HG02852 (cell line): ENCODE measurements around the gene LRFN2.

Experiments used
- ATAC-seq: cut with Tn5 transposase; IDR thresholded peaks from one replicate; pipeline ENCODE4 v1.9.1; 2021; ENCODE audit warnings: mild to moderate bottlenecking, moderate library complexity; ENCODE audit not compliant: unreplicated experiment

LRFN2 gene

GRCh38 chr6:40545954-40546353 lies 41.2 kb downstream of the LRFN2 start:
- ATAC-seq, result no peak

GRCh38 chr6:40543776-40544175 lies 43.4 kb downstream of the LRFN2 start:
- ATAC-seq, result no peak

DNA sequence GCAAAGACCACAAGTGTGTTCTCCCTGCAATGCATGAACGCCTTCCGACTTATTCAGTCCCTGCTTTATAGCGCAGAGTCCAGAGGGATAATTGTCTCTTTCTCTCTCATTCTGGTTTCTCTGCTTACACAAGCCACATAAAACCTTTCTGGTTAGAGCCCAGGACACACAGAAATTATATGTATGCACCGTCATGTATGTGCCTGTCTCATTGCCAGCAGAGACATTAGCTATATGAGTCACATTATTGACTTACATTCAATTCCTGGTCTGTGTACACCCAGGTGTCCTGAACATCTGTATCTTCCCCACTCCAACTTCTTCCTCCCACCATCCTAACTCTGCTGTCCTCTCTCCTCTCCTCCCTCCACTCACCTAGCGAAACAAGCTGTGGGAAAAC lies 44.0 kb downstream of the LRFN2 start:
- no peak for ATAC-seq

DNA sequence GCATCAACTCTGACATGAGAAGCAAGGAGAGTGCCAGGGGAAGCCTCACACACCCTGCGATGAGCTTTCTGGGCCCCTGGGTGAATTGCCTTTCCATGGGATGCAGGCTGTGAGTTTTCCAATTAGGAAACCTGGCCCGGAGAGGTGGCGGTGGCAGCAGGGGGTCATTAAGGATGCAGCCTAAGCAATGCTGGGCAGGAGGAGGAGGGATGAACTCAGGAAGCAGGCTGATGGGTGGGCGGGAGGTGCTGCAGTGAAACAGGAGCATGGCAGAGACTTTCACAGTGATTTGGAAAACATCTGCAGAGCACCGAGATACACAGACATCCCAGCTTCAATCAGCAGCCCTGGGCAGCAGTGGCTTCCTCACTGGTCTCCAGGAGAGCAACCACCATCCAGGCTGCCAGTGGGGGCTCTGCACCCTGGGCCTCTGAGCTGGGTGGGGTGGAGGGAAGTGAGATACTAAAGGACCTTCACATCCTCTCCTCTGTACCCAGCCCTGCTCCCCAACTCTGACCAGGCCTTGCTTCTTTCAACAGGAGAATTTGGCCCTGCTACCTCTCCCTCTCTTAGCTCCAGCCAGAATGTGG lies 44.9 kb downstream of the LRFN2 start:
- no peak for ATAC-seq

GRCh38 chr6:40541556-40542174 lies 45.5 kb downstream of the LRFN2 start:
- no peak for ATAC-seq

GRCh38 chr6:40540790-40541189 lies 46.4 kb downstream of the LRFN2 start:
- ATAC-seq, result no peak

- no peak for ATAC-seq
These were observed 47.3 kb downstream of the LRFN2 start for GRCh38 chr6:40539853-40540252.

DNA sequence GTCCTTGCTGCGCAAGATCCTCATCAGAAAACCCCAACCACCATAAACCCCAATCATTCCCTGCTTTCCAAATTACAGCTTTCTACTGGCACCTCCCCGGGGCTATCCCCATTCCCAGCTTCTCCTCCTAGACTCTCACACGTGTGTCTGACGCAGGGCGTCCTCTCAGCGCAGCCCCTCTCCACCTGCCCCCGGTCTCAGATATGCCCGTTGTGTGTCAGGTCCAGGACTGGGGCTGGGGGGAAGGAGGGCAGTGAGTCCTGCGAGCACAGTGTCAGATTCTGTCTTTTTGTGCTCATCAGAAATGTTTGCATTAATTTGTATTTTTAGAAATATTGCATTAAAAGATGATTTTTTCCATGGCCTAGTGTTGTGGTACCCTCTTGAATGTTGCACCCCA lies 48.6 kb downstream of the LRFN2 start:
- ATAC-seq, result no peak

DNA sequence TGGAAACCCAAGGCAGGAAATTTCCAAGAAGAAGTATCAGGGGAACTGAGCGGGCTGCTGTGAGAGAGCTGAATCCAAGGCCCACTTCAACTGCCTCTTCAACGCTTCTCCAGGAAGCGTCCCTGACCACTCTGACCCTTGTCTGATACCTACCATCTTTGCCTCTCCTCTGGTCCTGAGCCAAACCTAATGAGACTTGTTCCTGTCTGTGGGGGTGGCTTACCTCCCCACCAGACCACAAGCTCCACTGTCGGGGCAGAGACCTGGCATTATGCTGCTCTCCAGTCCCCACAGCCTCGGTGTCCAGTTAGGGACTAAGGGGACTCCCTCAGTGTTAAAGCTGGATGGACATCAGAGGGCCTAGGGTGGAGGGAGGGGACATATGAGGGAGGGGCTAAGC lies 49.7 kb downstream of the LRFN2 start:
- ATAC-seq, result no peak

- ATAC-seq, result no peak
These were observed 50.7 kb downstream of the LRFN2 start for GRCh38 chr6:40536442-40536841.

GRCh38 chr6:40535819-40536380 lies 51.3 kb downstream of the LRFN2 start:
- ATAC-seq, result no peak

DNA sequence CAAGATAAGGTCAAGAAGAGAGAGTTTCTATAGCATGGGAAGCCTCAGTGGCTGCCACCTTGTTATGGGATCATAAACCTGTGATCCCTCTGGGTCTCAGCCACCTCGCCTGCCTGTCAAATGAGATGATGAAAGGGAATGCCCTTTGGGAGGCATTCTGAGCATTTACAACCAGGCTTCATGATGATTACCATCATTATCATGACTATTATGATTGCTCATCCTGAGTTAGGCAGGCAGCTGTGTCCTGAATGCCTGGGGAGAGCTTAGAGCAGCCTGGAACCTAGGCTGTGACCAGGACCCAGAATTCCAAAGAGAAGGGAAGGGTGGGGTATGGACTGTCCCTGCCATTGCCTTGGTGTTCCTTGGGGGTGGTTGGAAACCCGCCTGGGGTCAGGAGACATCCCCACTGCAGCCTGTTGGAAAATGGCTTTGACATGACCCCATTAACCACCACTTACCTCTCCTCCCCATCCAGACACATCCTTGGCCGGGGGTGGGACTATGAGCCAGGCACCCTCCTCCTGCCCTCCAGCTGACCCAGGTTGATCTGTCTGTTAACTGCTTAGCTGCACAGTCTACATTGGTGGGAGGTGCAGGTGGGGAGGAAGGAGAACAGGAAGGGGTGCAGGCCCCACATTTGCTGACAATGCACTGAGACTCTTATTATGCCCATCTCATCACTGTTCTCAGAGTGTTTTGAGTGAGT lies 51.9 kb downstream of the LRFN2 start:
- no peak for ATAC-seq

DNA sequence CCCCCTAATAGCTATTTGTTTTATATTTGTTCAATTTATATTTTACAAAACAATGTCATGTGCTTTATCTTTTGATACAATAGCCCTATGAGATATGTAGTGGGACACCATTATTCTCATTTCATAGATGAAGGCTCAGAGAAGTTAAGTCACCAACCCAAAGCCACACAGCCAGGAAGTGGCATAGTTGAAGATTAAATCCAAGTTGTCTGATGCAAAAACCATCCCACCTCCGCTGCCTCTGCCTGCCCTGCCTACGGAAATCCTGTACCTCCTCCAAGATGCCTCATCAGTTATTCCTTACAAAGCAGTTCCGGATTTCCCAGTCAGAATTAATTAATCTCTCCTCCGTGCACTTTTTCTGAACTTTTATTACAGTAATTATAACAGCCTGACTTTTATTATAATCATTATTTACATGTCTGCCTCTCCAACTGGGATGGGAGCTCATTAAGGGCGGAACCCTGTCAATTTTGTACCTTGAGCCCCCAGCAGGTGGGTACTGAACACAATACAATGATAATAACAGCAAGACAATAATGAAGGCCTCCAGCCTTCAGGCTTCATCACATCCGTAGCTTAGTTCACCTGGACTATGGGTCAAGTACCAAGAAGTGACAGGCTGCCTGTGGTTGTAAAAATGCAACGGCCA lies 54.7 kb downstream of the LRFN2 start:
- no peak for ATAC-seq

DNA sequence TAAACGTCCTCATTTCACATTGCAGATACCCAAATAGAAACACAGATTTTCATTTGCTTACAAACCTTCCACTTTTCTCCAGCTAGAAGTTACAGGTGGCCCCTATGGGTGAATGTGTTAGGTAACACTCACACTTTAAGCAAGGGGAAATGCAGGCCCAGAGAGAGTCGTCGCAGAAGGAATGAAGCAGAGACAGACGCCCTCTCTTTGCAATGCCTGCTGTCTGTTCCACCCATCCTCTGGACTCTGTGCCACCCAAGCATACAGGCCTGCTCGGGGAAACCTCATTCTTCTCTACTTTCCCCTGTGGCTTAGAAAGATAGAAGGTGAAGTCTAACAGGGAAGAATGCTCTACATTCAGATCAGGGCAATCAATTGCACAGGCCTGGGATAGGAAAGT lies 57.2 kb downstream of the LRFN2 start:
- ATAC-seq, result no peak

DNA sequence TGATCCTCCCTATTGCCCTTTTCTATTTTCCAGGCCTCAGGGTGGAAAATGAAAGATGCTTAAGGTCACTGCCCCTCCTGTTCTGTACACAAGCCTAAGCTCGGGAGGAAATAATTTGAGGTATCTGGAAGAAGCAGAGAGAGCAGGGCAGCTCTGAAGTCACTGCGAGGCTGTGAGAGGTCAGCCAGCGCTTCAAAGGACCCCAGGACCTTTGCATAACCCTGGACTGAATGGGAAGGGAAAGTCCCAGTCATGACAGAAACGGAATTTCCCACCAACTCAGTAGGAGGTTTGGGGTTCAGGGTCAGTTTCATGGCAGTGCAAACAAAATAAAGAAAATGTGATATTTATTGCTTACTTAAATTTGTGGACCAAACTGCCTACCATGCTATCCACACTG lies 58.1 kb downstream of the LRFN2 start:
- ATAC-seq, result no peak

DNA sequence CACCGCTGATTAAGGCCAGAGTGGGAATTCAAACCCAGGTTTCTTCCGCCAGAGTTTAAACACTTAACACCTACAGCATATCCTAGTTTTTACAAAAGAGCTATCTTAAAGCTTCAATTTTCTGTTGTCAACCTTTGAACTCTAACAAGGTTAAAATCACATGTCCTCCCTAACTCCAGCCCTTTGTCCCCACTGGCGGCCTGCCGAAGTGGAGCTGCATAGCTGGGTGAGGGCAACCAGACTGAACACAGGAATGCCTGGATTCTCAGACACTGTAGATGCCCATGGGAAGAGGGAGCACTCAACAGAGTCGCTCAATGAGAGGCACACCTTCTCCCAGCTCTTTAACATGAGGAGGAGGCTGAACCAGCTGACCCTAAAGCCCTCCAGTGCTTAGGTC lies 59.1 kb downstream of the LRFN2 start:
- no peak for ATAC-seq

- no peak for ATAC-seq
These were observed 61.1 kb downstream of the LRFN2 start for GRCh38 chr6:40526036-40526435.

- ATAC-seq, result no peak
These were observed 62.2 kb downstream of the LRFN2 start for GRCh38 chr6:40524797-40525585.

- no peak for ATAC-seq
These were observed 63.5 kb downstream of the LRFN2 start for GRCh38 chr6:40523505-40524172.

GRCh38 chr6:40521496-40521895 lies 65.7 kb downstream of the LRFN2 start:
- no peak for ATAC-seq
